HepG2 (cell line): Measurements from ENCODE around the gene NUCB1. TPM values are rescaled to one million over a fixed set of nuclear protein-coding genes. Genes with fewer than 3 reads are reported as not detected.

Experiments
- ARNT2 ChIP-seq: sonication (generic); formaldehyde crosslinking; IDR thresholded peaks from 2 replicates; pipeline ENCODE4 v1.8.0; 2022; ENCODE audit warnings: mild to moderate bottlenecking, low read depth, missing genetic modification reagents, moderate library complexity
- CREM ChIP-seq, 2 experiments: sonication (generic) in 1 of 2; formaldehyde crosslinking in 1 of 2; IDR thresholded peaks; 2 replicates each; pipeline versions ENCODE4 v1.4.0 to v1.6.1; 2016 to 2020; ENCODE audit warnings: antibody characterized with exemption in 1 of 2, mild to moderate bottlenecking in 1 of 2, missing genetic modification reagents in 1 of 2
- GFI1 ChIP-seq: sonication (generic); formaldehyde crosslinking; IDR thresholded peaks from 2 replicates; pipeline ENCODE4 v1.5.0; 2020; ENCODE audit warnings: missing genetic modification reagents, mild to moderate bottlenecking, borderline replicate concordance
- HCFC1 ChIP-seq: fragments of 150-350 bp; IDR thresholded peaks from 2 replicates; pipeline ENCODE4 v1.6.1; 2014; ENCODE audit warnings: low read depth, low read length
- HOXA3 ChIP-seq: sonication (generic); formaldehyde crosslinking; IDR thresholded peaks from 2 replicates; pipeline ENCODE4 v1.5.0; 2020; ENCODE audit warnings: missing genetic modification reagents
- MYC ChIP-seq: sonication (generic); formaldehyde crosslinking; IDR thresholded peaks from 2 replicates; pipeline ENCODE4 v1.9.0; 2021; ENCODE audit warnings: missing genetic modification reagents, borderline replicate concordance
- POGZ ChIP-seq: sonication (generic); formaldehyde crosslinking; IDR thresholded peaks from 2 replicates; pipeline ENCODE4 v1.4.0; 2020; ENCODE audit warnings: mild to moderate bottlenecking, missing genetic modification reagents
- RBM22 ChIP-seq: fragments of 200-400 bp; formaldehyde crosslinking; optimal IDR thresholded peaks from 2 replicates; pipeline ENCODE3; 2017; ENCODE audit warnings: mild to moderate bottlenecking, low read length, moderate library complexity
- SP4 ChIP-seq: sonication (generic); formaldehyde crosslinking; IDR thresholded peaks from 2 replicates; pipeline ENCODE4 v1.8.1; 2023; ENCODE audit warnings: mild to moderate bottlenecking, missing genetic modification reagents
- SRSF4 ChIP-seq: fragments of 200-400 bp; formaldehyde crosslinking; IDR thresholded peaks from one replicate; pipeline ENCODE4 v1.6.1; 2018; ENCODE audit warnings: mild to moderate bottlenecking, low read depth, low read length, moderate library complexity; ENCODE audit not compliant: poor library complexity, severe bottlenecking
- THAP11 ChIP-seq: IDR thresholded peaks from 2 replicates; pipeline ENCODE4 v1.6.1; 2016; ENCODE audit warnings: missing biosample characterization, missing genetic modification reagents
- ZNF547 ChIP-seq: sonication (generic); formaldehyde crosslinking; IDR thresholded peaks from 2 replicates; pipeline ENCODE4 v1.5.1; 2020; ENCODE audit warnings: mild to moderate bottlenecking, missing genetic modification reagents
- ZNF605 ChIP-seq: sonication (generic); formaldehyde crosslinking; IDR thresholded peaks from 2 replicates; pipeline ENCODE4 v1.8.0; 2022; ENCODE audit warnings: mild to moderate bottlenecking, missing genetic modification reagents
- ZSCAN22 ChIP-seq: sonication (generic); formaldehyde crosslinking; IDR thresholded peaks from 2 replicates; pipeline ENCODE4 v1.4.0; 2020; ENCODE audit warnings: mild to moderate bottlenecking, missing genetic modification reagents
- polyA plus RNA-seq, 8 experiments: library from polyadenylated mRNA; depleted of rRNA in 3 of 8; stranded (reverse) in 7 of 8; unstranded in 1 of 8; fragments of >200 nt; fragmentation: Illumina TruSeq in 4 of 8; extraction: Trizol in 4 of 8; gene quantifications; 2 replicates each; pipeline versions ENCODE4 v1.2.1 to v1.2.3, GENCODE V29; 2011 to 2016; ENCODE audit warnings: low read depth in 4 of 8, missing spikeins in 1 of 8, mixed read lengths in 1 of 8; ENCODE audit not compliant: insufficient read depth in 1 of 8
- total RNA-seq, 5 experiments: library from RNA; depleted of rRNA; stranded (reverse); fragments of >200 nt; fragmentation: Illumina TruSeq; extraction: Trizol; gene quantifications; 2 replicates each; pipeline ENCODE4 v1.2.3, GENCODE V29; 2016; ENCODE audit warnings: low read depth in 1 of 5
- TF ChIP-seq, protein P1 (sequence below): sonication (generic); formaldehyde crosslinking; IDR thresholded peaks from 2 replicates; pipeline ENCODE4 v1.5.1; 2020; ENCODE audit warnings: mild to moderate bottlenecking, missing genetic modification reagents, moderate library complexity
- TF ChIP-seq, protein P2 (sequence below): sonication (generic); formaldehyde crosslinking; IDR thresholded peaks from 2 replicates; pipeline ENCODE4 v1.4.0; 2020; ENCODE audit warnings: missing genetic modification reagents
- TF ChIP-seq, protein P3 (sequence below): sonication (generic); formaldehyde crosslinking; IDR thresholded peaks from 2 replicates; pipeline ENCODE4 v1.5.1; 2020; ENCODE audit warnings: missing genetic modification reagents, mild to moderate bottlenecking, borderline replicate concordance
- TF ChIP-seq, protein P4 (sequence below): sonication (generic); formaldehyde crosslinking; IDR thresholded peaks from 2 replicates; pipeline ENCODE4 v1.4.0; 2020; ENCODE audit warnings: missing genetic modification reagents

Gene NUCB1
- total and polyA plus RNA-seq, 2 of the 13 experiments (the other 11 are each of a cell fraction or from before 2014, with no cell fraction given) = 82.3 to 106 TPM

DNA sequence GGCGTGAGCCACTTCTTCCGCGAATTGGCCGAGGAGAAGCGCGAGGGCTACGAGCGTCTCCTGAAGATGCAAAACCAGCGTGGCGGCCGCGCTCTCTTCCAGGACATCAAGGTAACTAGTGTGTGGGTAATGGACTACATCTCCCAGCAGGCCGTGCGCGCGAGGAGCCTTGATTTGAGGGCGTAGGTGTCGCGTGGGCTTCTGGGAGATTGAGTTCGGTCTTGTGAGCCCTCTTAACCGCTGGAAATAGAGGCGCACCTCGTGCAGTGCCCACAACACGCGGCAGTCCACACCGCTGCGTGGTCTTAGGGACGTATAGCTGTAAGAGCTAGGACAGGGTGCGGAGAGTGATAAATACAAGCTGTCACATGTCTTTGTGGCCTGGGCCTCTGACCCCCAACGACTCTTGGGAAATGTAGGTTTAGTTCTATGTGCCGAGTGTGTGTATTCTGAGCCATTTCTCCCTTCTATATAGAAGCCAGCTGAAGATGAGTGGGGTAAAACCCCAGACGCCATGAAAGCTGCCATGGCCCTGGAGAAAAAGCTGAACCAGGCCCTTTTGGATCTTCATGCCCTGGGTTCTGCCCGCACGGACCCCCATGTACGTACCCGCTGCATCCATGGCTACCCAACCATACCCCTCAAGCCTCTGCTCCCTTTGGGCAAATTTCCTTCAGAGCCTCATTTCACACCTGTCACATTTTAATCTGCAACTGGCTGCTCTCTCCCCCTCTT, 65.9 kb downstream of the NUCB1 start (continued):
- TF ChIP-seq MYC (peak; percentile 55; the same call in 1 of the 2 replicates), HOXA3 (CRISPR knock-in tag) (peak; percentile 22; the same call in 1 of the 2 replicates), ARNT2 (CRISPR knock-in tag) (no peak; the same call in 1 of the 2 replicates), SP4 (peak; percentile 54; the same call in 1 of the 2 replicates), RBM22 (peak; percentile 92), HCFC1 (peak; percentile 83), POGZ (CRISPR knock-in tag) (no peak), THAP11 (peak; percentile 97), SRSF4 (peak; percentile 65), ZSCAN22 (no peak), CREM (IDR thresholded peaks at IDR 0.05) (peak; percentile 17; the same call in 1 of the 2 replicates), CREM (CRISPR knock-in tag; IDR thresholded peaks at IDR 0.05) (no peak), ZNF547 (peak; percentile 75; the same call in 1 of the 2 replicates), ZNF605 (CRISPR knock-in tag) (0 out of 2 replicates have a peak, but pooled peaks have one; percentile 0), GFI1 (CRISPR knock-in tag) (0 out of 2 replicates have a peak, but pooled peaks have one; percentile 29)
- TF ChIP-seq, protein P1, sequence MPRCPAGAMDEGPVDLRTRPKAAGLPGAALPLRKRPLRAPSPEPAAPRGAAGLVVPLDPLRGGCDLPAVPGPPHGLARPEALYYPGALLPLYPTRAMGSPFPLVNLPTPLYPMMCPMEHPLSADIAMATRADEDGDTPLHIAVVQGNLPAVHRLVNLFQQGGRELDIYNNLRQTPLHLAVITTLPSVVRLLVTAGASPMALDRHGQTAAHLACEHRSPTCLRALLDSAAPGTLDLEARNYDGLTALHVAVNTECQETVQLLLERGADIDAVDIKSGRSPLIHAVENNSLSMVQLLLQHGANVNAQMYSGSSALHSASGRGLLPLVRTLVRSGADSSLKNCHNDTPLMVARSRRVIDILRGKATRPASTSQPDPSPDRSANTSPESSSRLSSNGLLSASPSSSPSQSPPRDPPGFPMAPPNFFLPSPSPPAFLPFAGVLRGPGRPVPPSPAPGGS (CRISPR knock-in tag) = 0 out of 2 replicates have a peak, but pooled peaks have one; percentile 13
- TF ChIP-seq, protein P2, sequence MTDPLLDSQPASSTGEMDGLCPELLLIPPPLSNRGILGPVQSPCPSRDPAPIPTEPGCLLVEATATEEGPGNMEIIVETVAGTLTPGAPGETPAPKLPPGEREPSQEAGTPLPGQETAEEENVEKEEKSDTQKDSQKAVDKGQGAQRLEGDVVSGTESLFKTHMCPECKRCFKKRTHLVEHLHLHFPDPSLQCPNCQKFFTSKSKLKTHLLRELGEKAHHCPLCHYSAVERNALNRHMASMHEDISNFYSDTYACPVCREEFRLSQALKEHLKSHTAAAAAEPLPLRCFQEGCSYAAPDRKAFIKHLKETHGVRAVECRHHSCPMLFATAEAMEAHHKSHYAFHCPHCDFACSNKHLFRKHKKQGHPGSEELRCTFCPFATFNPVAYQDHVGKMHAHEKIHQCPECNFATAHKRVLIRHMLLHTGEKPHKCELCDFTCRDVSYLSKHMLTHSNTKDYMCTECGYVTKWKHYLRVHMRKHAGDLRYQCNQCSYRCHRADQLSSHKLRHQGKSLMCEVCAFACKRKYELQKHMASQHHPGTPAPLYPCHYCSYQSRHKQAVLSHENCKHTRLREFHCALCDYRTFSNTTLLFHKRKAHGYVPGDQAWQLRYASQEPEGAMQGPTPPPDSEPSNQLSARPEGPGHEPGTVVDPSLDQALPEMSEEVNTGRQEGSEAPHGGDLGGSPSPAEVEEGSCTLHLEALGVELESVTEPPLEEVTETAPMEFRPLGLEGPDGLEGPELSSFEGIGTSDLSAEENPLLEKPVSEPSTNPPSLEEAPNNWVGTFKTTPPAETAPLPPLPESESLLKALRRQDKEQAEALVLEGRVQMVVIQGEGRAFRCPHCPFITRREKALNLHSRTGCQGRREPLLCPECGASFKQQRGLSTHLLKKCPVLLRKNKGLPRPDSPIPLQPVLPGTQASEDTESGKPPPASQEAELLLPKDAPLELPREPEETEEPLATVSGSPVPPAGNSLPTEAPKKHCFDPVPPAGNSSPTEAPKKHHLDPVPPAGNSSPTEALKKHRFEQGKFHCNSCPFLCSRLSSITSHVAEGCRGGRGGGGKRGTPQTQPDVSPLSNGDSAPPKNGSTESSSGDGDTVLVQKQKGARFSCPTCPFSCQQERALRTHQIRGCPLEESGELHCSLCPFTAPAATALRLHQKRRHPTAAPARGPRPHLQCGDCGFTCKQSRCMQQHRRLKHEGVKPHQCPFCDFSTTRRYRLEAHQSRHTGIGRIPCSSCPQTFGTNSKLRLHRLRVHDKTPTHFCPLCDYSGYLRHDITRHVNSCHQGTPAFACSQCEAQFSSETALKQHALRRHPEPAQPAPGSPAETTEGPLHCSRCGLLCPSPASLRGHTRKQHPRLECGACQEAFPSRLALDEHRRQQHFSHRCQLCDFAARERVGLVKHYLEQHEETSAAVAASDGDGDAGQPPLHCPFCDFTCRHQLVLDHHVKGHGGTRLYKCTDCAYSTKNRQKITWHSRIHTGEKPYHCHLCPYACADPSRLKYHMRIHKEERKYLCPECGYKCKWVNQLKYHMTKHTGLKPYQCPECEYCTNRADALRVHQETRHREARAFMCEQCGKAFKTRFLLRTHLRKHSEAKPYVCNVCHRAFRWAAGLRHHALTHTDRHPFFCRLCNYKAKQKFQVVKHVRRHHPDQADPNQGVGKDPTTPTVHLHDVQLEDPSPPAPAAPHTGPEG = no peak
- TF ChIP-seq, protein P3, sequence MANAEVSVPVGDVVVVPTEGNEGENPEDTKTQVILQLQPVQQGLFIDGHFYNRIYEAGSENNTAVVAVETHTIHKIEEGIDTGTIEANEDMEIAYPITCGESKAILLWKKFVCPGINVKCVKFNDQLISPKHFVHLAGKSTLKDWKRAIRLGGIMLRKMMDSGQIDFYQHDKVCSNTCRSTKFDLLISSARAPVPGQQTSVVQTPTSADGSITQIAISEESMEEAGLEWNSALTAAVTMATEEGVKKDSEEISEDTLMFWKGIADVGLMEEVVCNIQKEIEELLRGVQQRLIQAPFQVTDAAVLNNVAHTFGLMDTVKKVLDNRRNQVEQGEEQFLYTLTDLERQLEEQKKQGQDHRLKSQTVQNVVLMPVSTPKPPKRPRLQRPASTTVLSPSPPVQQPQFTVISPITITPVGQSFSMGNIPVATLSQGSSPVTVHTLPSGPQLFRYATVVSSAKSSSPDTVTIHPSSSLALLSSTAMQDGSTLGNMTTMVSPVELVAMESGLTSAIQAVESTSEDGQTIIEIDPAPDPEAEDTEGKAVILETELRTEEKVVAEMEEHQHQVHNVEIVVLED (CRISPR knock-in tag) = peak; percentile 42; the same call in 1 of the 2 replicates
- TF ChIP-seq, protein P4, sequence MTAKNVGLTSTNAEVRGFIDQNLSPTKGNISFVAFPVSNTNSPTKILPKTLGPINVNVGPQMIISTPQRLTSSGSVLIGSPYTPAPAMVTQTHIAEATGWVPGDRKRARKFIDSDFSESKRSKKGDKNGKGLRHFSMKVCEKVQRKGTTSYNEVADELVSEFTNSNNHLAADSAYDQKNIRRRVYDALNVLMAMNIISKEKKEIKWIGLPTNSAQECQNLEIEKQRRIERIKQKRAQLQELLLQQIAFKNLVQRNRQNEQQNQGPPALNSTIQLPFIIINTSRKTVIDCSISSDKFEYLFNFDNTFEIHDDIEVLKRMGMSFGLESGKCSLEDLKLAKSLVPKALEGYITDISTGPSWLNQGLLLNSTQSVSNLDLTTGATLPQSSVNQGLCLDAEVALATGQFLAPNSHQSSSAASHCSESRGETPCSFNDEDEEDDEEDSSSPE (CRISPR knock-in tag) = no peak
